ENCODE data around the gene ATP10D.

Gene ATP10D

DNA sequence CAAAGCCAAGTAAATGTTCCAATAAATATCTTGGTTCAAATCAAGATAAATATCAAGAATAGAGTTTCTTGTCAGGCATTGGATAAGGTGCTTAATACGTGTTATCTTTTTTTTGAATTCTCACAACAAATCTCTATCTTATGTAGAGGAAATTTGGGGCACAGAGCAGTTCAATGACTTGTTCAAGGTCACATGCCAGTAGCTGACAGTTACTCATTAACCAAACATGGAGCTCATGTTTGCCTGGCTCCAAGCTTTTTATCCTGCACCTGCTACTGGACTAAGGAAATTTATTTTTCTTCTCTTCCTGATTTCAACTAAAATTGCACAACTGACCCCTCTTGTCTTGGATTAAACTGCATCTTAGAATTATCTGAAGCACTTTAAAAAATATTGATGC, 76.3 kb downstream of the ATP10D start:
- Histone ChIP-seq H3K4me3 (no peak overlapping the region), H3K27ac (no peak overlapping the region)
- TF ChIP-seq CTCF (IDR thresholded peaks at IDR 0.05): no peak
- no peak for DNase-seq (ENCODE audit: low spot score)

DNA sequence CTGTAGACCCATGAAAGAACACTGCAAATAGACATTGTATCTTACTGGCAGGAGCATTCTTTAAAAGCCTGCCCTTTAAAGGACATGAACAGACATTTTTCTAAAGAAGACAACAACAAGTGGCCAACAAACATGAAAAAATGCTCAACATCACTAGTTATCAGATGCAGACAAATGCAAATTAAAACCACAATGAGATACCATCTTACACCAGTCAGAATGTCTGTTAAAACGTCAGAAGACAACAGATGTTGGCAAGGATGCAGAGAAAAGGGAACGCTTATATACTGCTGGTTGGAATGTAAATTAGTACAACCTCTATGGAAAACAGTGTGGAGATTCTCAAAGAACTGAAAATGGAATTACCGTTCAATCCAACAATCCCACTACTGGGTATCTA, 77.2 kb downstream of the ATP10D start:
- H3K27ac ChIP-seq: no peak overlapping the region
- TF ChIP-seq CTCF (IDR thresholded peaks at IDR 0.05): no peak
- no peak for DNase-seq (ENCODE audit: low spot score)
- H3K4me3 ChIP-seq: no peak overlapping the region

GRCh38 chr4:47566566-47566965, 81.5 kb downstream of the ATP10D start:
- Histone ChIP-seq H3K4me3 (no peak overlapping the region), H3K27ac (no peak overlapping the region)
- no peak for DNase-seq (ENCODE audit: low spot score)
- TF ChIP-seq CTCF (IDR thresholded peaks at IDR 0.05): no peak

DNA sequence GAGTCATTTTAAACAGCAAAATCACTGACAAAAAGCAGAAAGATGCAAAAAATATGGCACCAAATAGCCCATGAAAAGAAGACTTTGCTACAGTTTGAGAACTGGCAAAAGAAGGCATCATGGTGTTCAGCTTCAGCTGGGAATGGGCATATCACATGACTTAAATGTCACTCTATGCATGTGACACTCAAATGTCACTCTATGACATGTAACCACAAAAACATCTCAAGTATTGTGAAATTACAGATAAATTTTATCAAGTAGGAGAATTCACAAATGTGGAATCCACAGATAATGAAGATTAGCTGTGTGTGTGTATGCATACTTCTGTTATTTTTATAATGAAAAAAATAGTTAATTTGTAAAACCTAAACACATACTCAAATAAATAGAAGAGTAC, 81.9 kb downstream of the ATP10D start:
- no peak for DNase-seq (ENCODE audit: low spot score)
- TF ChIP-seq CTCF (IDR thresholded peaks at IDR 0.05): no peak
- no peak overlapping the region for H3K4me3 ChIP-seq
- H3K27ac ChIP-seq: no peak overlapping the region

GRCh38 chr4:47567511-47567910, 82.4 kb downstream of the ATP10D start:
- TF ChIP-seq CTCF (IDR thresholded peaks at IDR 0.05): no peak
- Histone ChIP-seq H3K4me3 (no peak overlapping the region), H3K27ac (no peak overlapping the region)
- no peak for DNase-seq (ENCODE audit: low spot score)

- Histone ChIP-seq H3K4me3 (no peak overlapping the region), H3K27ac (no peak overlapping the region)
- TF ChIP-seq CTCF (IDR thresholded peaks at IDR 0.05): no peak
- no peak for DNase-seq (ENCODE audit: low spot score)
These were observed 85.7 kb downstream of the ATP10D start for GRCh38 chr4:47570816-47571215.

- no peak for DNase-seq (ENCODE audit: low spot score)
- H3K27ac ChIP-seq: no peak overlapping the region
- no peak overlapping the region for H3K4me3 ChIP-seq
- TF ChIP-seq CTCF (IDR thresholded peaks at IDR 0.05): no peak
These were observed 87.9 kb downstream of the ATP10D start for GRCh38 chr4:47572981-47573380.
